Neuron (in vitro differentiated cells): ENCODE measurements around the gene BEND4.
"Not testable (repeated sequence)": the region's sequence is repeated elsewhere in the genome, so short reads cannot be mapped to it uniquely, and the experiment has no call there.

Experiments
- H2AFZ ChIP-seq: one replicate; pipeline ENCODE4 v1.6.1; 2013; ENCODE audit warnings: low read depth, mild to moderate bottlenecking, inconsistent platforms, low read length, moderate library complexity
- H3K27me3 ChIP-seq: one replicate; pipeline ENCODE4 v1.6.1; 2013; ENCODE audit warnings: low read length; ENCODE audit not compliant: insufficient read depth
- H3K36me3 ChIP-seq: one replicate; pipeline ENCODE4 v1.6.1; 2013; ENCODE audit warnings: low read length; ENCODE audit not compliant: insufficient read depth
- H3K4me1 ChIP-seq: one replicate; pipeline ENCODE4 v1.6.1; 2013; ENCODE audit warnings: low read length; ENCODE audit not compliant: insufficient read depth
- H3K4me3 ChIP-seq: 2 replicates; pipeline ENCODE4 v1.5.1; 2013; ENCODE audit warnings: mild to moderate bottlenecking, low read length, moderate library complexity
- H3K9me3 ChIP-seq: one replicate; pipeline ENCODE4 v1.6.1; 2013; ENCODE audit warnings: low read length

Gene BEND4

DNA sequence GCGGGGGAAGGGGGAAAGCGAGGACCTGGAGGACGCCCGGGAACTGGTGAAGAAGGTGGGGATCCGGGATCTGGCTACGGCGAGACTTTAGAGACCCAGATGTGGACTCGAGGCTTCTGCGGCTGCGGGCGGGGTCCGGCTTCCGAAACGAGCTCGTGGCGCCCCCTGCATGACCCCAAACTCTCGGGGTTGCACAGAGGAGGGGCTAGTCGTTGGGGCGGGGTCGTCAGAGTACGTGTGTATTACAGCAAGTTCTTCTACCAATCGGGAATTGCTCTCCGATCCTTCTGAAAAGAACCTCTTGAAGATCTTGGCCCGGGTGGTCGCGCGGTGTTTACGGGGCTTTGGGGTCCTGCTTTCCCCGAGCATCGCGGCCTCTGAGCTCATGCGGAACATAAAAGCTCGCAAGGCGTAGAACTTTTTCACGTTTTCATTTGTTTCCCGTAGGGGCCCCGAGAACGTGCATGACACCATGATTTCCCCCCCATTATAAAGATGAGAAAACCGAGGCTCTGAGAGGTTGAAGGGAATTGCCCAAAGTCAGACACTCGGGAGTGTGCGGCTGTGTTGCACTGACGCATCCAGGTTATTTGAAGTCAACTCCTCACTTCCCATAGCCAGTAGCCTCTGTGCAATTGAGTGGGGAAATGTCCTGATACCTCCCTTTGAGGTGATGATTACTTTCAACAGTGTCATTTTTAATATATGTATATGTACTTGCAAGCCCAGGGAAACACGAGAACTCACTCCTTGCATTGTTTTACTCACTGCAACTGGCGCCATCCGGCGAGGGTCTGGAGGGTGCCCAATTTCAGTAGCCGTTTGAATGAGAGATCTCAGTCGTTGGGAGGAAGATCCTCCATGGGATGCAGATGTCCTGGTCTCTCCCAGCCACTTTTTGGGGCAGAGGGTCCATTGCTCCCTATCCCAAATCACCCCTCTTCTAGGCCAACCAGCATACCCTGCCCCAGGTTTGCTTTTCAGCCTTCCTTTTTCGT is at the start of gene BEND4:
BEND4 (minus strand) TSS at position 149 of the 998 bp plus-strand sequence. CDS start 512 bp downstream, outside the sequence.
- Histone ChIP-seq H2AFZ (peak within 1 kb of the TSS; percentile 99), H3K4me1 (no peaks in the 10 kb centered on the region), H3K27me3 (peaks cover 50% of the 10 kb centered on the region), H3K4me3 (peak within 1 kb of the TSS; percentile 48), H3K9me3 (no peaks in the 10 kb centered on the region), H3K36me3 (no peaks in the 10 kb centered on the region)

GRCh38 chr4:42197341-42197740 is 44.9 kb upstream of the BEND4 start:
- Histone ChIP-seq H3K27me3 (no peaks in the 10 kb centered on the region), H3K9me3 (no peaks in the 10 kb centered on the region), H2AFZ (no peak overlapping the region), H3K4me1 (no peaks in the 10 kb centered on the region), H3K4me3 (no peak overlapping the region), H3K36me3 (no peaks in the 10 kb centered on the region)

- no peaks in the 10 kb centered on the region for H3K27me3 ChIP-seq
- no peaks in the 10 kb centered on the region for H3K9me3 ChIP-seq
- H3K4me3 ChIP-seq = no peak overlapping the region
- no peaks in the 10 kb centered on the region for H3K36me3 ChIP-seq
- H3K4me1 ChIP-seq = no peaks in the 10 kb centered on the region
- no peak overlapping the region for H2AFZ ChIP-seq
These were observed 20.5 kb upstream of the BEND4 start for GRCh38 chr4:42172921-42173320.

DNA sequence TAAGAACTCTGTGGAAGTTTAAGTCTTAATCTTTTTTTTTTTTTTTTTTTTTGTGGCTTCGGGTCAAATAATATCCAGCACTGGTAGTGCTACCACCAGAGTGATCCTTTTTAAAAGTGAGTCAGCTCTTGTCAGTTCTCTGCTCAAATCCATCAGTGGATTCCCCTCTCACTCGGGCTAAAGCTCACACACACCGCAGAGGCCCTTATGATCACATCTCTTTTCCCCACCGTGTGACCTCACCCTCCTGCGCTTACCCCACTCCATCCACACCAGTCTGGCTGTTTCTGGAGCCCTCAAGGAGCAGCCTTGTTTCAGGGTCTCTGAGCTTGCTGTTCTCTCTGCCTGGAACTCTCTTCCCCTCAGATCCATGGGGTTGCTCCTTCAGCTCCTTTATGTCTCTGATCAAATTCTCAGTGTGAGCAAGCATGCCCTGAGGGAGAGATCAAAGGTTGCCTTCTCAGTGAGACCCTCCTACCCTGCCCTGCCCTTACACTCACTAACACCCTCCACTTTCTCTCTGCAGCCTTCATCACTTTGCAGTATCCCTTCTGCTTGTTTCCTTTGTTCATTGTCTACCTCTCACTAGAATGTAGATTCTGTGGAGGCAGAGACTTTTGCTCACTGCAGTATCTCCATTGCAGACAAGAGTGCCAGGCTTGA is 19.8 kb upstream of the BEND4 start:
- H3K4me3 ChIP-seq = no peak overlapping the region
- no peaks in the 10 kb centered on the region for H3K4me1 ChIP-seq
- no peaks in the 10 kb centered on the region for H3K9me3 ChIP-seq
- no peaks in the 10 kb centered on the region for H3K27me3 ChIP-seq
- no peaks in the 10 kb centered on the region for H3K36me3 ChIP-seq
- H2AFZ ChIP-seq = no peak overlapping the region

DNA sequence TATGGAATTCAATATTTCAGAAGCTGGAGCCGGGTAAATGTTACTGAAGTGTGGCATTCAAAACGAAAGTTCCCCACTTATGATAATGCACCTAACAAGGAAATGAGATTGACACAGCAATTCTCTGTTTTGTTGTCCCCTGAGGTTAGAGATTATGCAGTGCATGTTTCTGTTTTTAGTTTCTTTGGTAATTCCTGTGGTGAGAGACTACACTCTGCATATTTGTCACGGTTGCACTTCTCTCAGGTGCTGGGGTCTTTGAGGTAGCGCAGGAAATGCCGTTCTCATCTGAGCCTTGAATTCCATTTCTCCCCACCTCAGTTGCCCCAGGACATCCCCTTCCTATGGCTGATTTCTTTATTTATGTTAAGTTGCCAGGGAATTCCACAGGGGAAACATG is 15.3 kb upstream of the BEND4 start:
- no peaks in the 10 kb centered on the region for H3K36me3 ChIP-seq
- H3K9me3 ChIP-seq = no peaks in the 10 kb centered on the region
- H3K4me3 ChIP-seq = no peak overlapping the region

DNA sequence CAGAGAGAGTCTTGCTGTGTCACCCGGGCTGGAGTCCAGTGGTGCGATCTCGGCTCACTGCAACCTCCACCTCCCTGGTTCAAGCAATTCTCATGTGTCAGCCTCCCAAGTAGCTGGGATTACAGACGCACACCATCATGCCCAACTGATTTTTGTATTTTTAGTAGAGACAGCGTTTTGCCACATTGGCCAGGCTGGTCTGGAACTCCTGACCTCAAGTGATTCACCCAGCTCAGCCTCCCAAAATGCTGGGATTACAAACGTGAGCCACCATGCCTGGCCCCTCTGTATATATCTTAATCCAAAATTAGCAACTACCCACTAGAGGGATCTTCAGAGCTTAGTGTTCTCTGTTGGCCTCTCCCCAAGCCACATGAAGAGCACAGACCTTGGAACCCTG is 13.7 kb upstream of the BEND4 start:
- not testable (repeated sequence) for H3K4me3 ChIP-seq, H3K36me3 ChIP-seq, H3K9me3 ChIP-seq, H2AFZ ChIP-seq, H3K4me1 ChIP-seq, H3K27me3 ChIP-seq

More for the DNA sequence above, 15.3 kb upstream of the BEND4 start:
- Histone ChIP-seq H3K4me1 (no peaks in the 10 kb centered on the region), H2AFZ (no peak overlapping the region), H3K27me3 (no peaks in the 10 kb centered on the region)

DNA sequence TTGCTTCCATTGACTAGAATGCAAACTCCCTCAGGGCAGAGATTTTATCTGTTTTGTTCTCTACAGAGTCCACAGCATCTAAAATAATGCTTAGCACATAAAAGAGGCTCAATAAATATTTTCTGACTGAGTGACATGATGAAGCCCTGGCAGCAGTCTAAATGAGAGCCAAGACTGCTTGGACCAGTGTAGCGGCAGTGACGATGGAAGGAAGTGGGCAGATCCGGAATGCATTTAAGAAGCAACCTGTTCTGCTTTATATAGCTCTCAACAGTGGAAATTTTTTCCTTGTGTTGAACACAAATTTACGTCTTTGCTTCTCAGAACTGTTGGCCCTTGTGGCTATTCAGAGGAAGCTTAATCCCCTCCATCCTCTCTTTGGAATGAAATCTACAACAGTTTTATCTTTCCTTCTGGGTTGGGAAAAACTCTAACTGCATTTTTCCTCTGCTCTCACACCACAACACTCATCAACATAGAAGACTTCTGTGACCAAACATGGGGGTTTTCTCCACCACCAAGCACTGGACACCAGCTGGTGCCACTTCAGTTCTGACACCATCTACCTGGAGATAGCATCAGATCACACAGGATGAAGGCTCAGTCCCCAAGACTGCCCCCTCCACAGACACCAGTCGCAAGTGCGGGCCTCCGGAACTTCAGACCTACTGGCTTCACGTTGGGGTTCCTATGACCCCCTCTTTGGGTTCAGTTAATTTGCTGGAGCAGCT is 7.0 kb upstream of the BEND4 start:
- Histone ChIP-seq H3K4me1 (no peaks in the 10 kb centered on the region), H3K4me3 (no peak overlapping the region), H3K9me3 (no peaks in the 10 kb centered on the region), H3K27me3 (peaks cover 9% of the 10 kb centered on the region), H3K36me3 (no peaks in the 10 kb centered on the region), H2AFZ (no peak overlapping the region)

DNA sequence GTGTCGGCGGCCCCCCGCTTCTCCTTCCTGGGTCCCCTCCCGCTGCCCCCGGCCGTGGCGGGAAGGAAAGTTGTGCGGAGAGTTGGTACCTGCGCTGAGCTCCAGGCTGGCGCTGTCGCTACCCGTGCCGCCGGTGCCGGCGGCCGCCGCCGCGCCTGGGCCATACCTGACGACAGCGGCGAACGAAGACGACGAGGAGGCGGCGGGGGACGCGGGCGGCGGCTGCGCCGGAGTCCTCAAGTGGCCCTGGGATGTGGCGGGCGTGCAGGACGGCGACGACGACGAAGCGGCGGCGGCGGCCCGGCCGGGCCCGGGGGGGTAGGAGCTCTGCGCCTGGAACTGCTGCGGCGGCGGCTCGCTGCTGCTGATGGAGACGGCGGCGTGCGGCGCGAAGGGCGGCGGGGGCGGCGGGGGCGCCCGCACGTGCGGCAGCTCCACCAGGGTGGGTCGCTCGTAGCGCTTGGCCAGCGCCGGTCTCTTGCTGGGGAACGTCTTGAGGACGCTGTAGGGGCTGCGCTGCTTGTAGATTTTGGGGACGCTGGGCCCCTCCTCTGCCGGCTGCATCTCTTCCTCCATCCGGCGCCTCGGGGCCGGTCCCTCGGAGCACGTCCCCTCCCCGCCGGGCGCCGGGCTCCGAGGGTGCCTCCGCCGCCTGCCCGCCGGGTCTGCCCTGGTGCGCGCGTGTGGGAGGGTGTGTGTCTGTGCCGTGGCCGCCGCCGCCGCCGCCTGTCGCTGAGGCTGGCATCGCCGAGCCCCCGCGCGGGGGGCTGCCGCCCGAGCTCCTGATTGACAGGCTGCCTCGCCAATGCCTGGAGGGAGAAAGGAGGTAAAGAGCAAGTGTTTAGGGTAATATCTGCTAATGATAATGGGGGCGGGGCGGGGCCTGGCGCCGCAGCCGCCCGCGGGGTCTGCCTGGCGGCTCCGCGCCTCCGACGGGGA is 618 bp downstream of the BEND4 start:
- Histone ChIP-seq H3K36me3 (no peaks in the 10 kb centered on the region), H3K4me1 (no peaks in the 10 kb centered on the region), H3K27me3 (peaks cover 50% of the 10 kb centered on the region), H2AFZ (peak overlapping the region; percentile 99), H3K4me3 (peak overlapping the region; percentile 48), H3K9me3 (no peaks in the 10 kb centered on the region)

GRCh38 chr4:42150653-42151567 is 1.5 kb downstream of the BEND4 start:
- Histone ChIP-seq H2AFZ (peak overlapping the region; percentile 99), H3K4me3 (no peak overlapping the region), H3K4me1 (no peaks in the 10 kb centered on the region), H3K36me3 (no peaks in the 10 kb centered on the region), H3K27me3 (peaks cover 55% of the 10 kb centered on the region), H3K9me3 (no peaks in the 10 kb centered on the region)

GRCh38 chr4:42149004-42149403 is 3.5 kb downstream of the BEND4 start:
- peaks cover 51% of the 10 kb centered on the region for H3K27me3 ChIP-seq
- no peaks in the 10 kb centered on the region for H3K36me3 ChIP-seq
- H3K4me1 ChIP-seq = no peaks in the 10 kb centered on the region
- H2AFZ ChIP-seq = no peak overlapping the region
- no peaks in the 10 kb centered on the region for H3K9me3 ChIP-seq
- H3K4me3 ChIP-seq = no peak overlapping the region

- Histone ChIP-seq H2AFZ (no peak overlapping the region), H3K4me3 (no peak overlapping the region), H3K4me1 (no peaks in the 10 kb centered on the region), H3K9me3 (no peaks in the 10 kb centered on the region), H3K36me3 (no peaks in the 10 kb centered on the region), H3K27me3 (peaks cover 48% of the 10 kb centered on the region)
These were observed 4.0 kb downstream of the BEND4 start for GRCh38 chr4:42148425-42148824.
